H9 (cell line): ENCODE results near the gene WDR74. TPM values are rescaled to one million over a fixed set of nuclear protein-coding genes. Genes with fewer than 3 reads are reported as not detected.

Experiments
- DNase-seq: peaks from one replicate; pipeline ENCODE4 v3.0.0-alpha.2; 2017
- H2AFZ ChIP-seq: one replicate; pipeline ENCODE4 v1.6.1; 2013; ENCODE audit warnings: mild to moderate bottlenecking, low read length, control low read depth, moderate library complexity
- H2AK5ac ChIP-seq: 2 replicates; pipeline ENCODE4 v1.6.1; 2013; ENCODE audit warnings: low read length, control low read depth, mixed read lengths; ENCODE audit not compliant: insufficient read length
- H2BK120ac ChIP-seq: one replicate; pipeline ENCODE4 v1.6.1; 2013; ENCODE audit warnings: low read depth, mild to moderate bottlenecking, low read length, control low read depth, inconsistent platforms; ENCODE audit not compliant: poor library complexity, severe bottlenecking
- H2BK12ac ChIP-seq: 2 replicates; pipeline ENCODE4 v1.6.1; 2013; ENCODE audit warnings: low read length, control low read depth, mixed read lengths, low read depth; ENCODE audit not compliant: insufficient read length
- H2BK15ac ChIP-seq: 2 replicates; pipeline ENCODE4 v1.6.1; 2013; ENCODE audit warnings: low read depth, low read length, control low read depth
- H2BK20ac ChIP-seq: one replicate; pipeline ENCODE4 v1.6.1; 2013; ENCODE audit warnings: low read depth, mild to moderate bottlenecking, low read length, control low read depth, inconsistent platforms; ENCODE audit not compliant: poor library complexity, severe bottlenecking
- H2BK5ac ChIP-seq: 2 replicates; pipeline ENCODE4 v1.6.1; 2013; ENCODE audit warnings: low read length, control low read depth, mixed read lengths; ENCODE audit not compliant: insufficient read length
- H3K14ac ChIP-seq: 2 replicates; pipeline ENCODE4 v1.6.1; 2013; ENCODE audit warnings: low read length, control low read depth; ENCODE audit not compliant: insufficient read depth
- H3K18ac ChIP-seq: 2 replicates; pipeline ENCODE4 v1.6.1; 2013; ENCODE audit warnings: low read depth, mild to moderate bottlenecking, mixed read lengths, low read length, control low read depth; ENCODE audit not compliant: insufficient read length
- H3K23ac ChIP-seq: 2 replicates; pipeline ENCODE4 v1.6.1; 2013; ENCODE audit warnings: low read length, control low read depth, mixed read lengths, low read depth; ENCODE audit not compliant: insufficient read length
- H3K23me2 ChIP-seq: 2 replicates; pipeline ENCODE4 v1.6.1; 2013; ENCODE audit warnings: low read depth, mild to moderate bottlenecking, mixed read lengths, low read length, control low read depth; ENCODE audit not compliant: insufficient read length, poor library complexity, severe bottlenecking
- H3K27ac ChIP-seq: 2 replicates; pipeline ENCODE4 v1.5.1; 2013; ENCODE audit warnings: low read length, control low read depth, mixed read lengths, low read depth; ENCODE audit not compliant: insufficient read length
- H3K27me3 ChIP-seq: 2 replicates; pipeline ENCODE4 v1.6.1; 2013; ENCODE audit warnings: low read length, control low read depth, inconsistent platforms; ENCODE audit not compliant: insufficient read depth
- H3K4ac ChIP-seq: 2 replicates; pipeline ENCODE4 v1.6.1; 2013; ENCODE audit warnings: low read depth, mild to moderate bottlenecking, control low read depth, inconsistent platforms, low read length, moderate library complexity
- H3K4me1 ChIP-seq: 2 replicates; pipeline ENCODE4 v1.6.1; 2013; ENCODE audit warnings: low read length, control low read depth, inconsistent platforms; ENCODE audit not compliant: insufficient read depth
- H3K4me2 ChIP-seq: 2 replicates; pipeline ENCODE4 v1.6.1; 2013; ENCODE audit warnings: low read length, control low read depth, mixed read lengths; ENCODE audit not compliant: insufficient read length, insufficient read depth
- H3K56ac ChIP-seq: 2 replicates; pipeline ENCODE4 v1.6.1; 2013; ENCODE audit warnings: low read depth, mild to moderate bottlenecking, mixed read lengths, low read length, control low read depth; ENCODE audit not compliant: insufficient read length
- H3K79me1 ChIP-seq: 2 replicates; pipeline ENCODE4 v1.6.1; 2013; ENCODE audit warnings: low read depth, mild to moderate bottlenecking, moderate library complexity, low read length, control low read depth, inconsistent platforms; ENCODE audit not compliant: insufficient read depth, poor library complexity, severe bottlenecking
- H3K79me2 ChIP-seq: 2 replicates; pipeline ENCODE4 v1.6.1; 2013; ENCODE audit warnings: low read length, control low read depth, inconsistent platforms; ENCODE audit not compliant: insufficient read depth
- H3K9ac ChIP-seq: 2 replicates; pipeline ENCODE4 v1.6.1; 2013; ENCODE audit warnings: low read length, control low read depth, mixed read lengths; ENCODE audit not compliant: insufficient read length; ENCODE audit errors: extremely low read depth
- H3K9me3 ChIP-seq: one replicate; pipeline ENCODE4 v1.6.1; 2013; ENCODE audit warnings: low read depth, low read length, inconsistent platforms; ENCODE audit not compliant: control insufficient read depth
- H3T11ph ChIP-seq: one replicate; pipeline ENCODE4 v1.6.1; 2013; ENCODE audit warnings: mild to moderate bottlenecking, low read length, control low read depth, inconsistent platforms
- H4K20me1 ChIP-seq: one replicate; pipeline ENCODE4 v1.6.1; 2013; ENCODE audit not compliant: control insufficient read depth, insufficient read length, insufficient read depth
- H4K5ac ChIP-seq: 2 replicates; pipeline ENCODE4 v1.6.1; 2013; ENCODE audit warnings: low read depth, mild to moderate bottlenecking, mixed read lengths, low read length, control low read depth; ENCODE audit not compliant: insufficient read length
- H4K8ac ChIP-seq: replicated peaks from 2 replicates; pipeline ENCODE4 v1.6.1; 2013; ENCODE audit warnings: low read length, control low read depth, mixed read lengths, low read depth; ENCODE audit not compliant: insufficient read length
- H4K91ac ChIP-seq: 2 replicates; pipeline ENCODE4 v1.6.1; 2013; ENCODE audit warnings: low read depth, mild to moderate bottlenecking, moderate library complexity, mixed read lengths, low read length, control low read depth; ENCODE audit not compliant: insufficient read length
- H3K27ac Mint-ChIP-seq, 3 experiments: 2 replicates in 2 of 3; 3 replicates in 1 of 3; pipeline ENCODE4 v1.8.0; 2020 to 2021; ENCODE audit warnings: mixed read lengths in 3 of 3, mild to moderate bottlenecking in 1 of 3, moderate library complexity in 1 of 3
- H3K27me3 Mint-ChIP-seq: 2 replicates; pipeline ENCODE4 v1.8.0; 2021; ENCODE audit warnings: low read depth, mild to moderate bottlenecking, moderate library complexity, mixed read lengths
- H3K36me3 Mint-ChIP-seq, 3 experiments: 2 replicates in 2 of 3; 3 replicates in 1 of 3; pipeline ENCODE4 v1.8.0; 2020 to 2021; ENCODE audit warnings: low read depth in 3 of 3, mixed read lengths in 3 of 3; ENCODE audit not compliant: insufficient read depth in 1 of 3
- H3K4me1 Mint-ChIP-seq, 2 experiments: 2 replicates each; pipeline ENCODE4 v1.8.0; 2020; ENCODE audit warnings: mixed read lengths in 2 of 2
- H3K4me3 Mint-ChIP-seq, 2 experiments: 2 replicates in 1 of 2; 3 replicates in 1 of 2; pipeline ENCODE4 v1.8.0; 2020 to 2021; ENCODE audit warnings: mild to moderate bottlenecking in 2 of 2, mixed read lengths in 2 of 2, moderate library complexity in 1 of 2
- H3K9me3 Mint-ChIP-seq, 2 experiments: 2 replicates in 1 of 2; 3 replicates in 1 of 2; pipeline ENCODE4 v1.8.0; 2020; ENCODE audit warnings: mild to moderate bottlenecking in 2 of 2, mixed read lengths in 2 of 2, moderate library complexity in 1 of 2
- CTCF ChIP-seq: fragments of 200-600 bp; sonication (generic); conservative IDR thresholded peaks from 3 replicates; pipeline ENCODE4 v1.8.0; 2021; ENCODE audit warnings: antibody characterized with exemption, mild to moderate bottlenecking
- WGBS: extraction: QIAGEN DNeasy Blood & Tissue Kit; methylation state at CpG from one replicate; pipeline ENCODE4 v1.1.7; 2013; ENCODE audit warnings: missing lambda C conversion rate, low lambda C conversion rate, mixed read lengths; ENCODE audit not compliant: insufficient read length; ENCODE audit errors: extremely low coverage; 5-methylcytosine and 5-hydroxymethylcytosine counted together
- total RNA-seq: library from RNA; stranded (reverse); gene quantifications from 2 replicates; pipeline ENCODE4 v1.2.1, GENCODE V29; 2021

The WDR74 gene
- total RNA-seq, 1 experiment from 2014 or later = 121 TPM

- no peak within 1 kb of the TSS for H2AFZ ChIP-seq
- no peak within 1 kb of the TSS for H3K23ac ChIP-seq
- no peaks in the 10 kb centered on the region for H3K4me1 ChIP-seq
- no peak within 1 kb of the TSS for H2BK12ac ChIP-seq
- no peak within 1 kb of the TSS for H3K4ac ChIP-seq
- no CpG with 5 or more reads among the region's 58 CpGs for WGBS
- no peaks in the 10 kb centered on the region; a peak in 1 of 5 replicates for H3K9me3 Mint-ChIP-seq
- H3K4me1 Mint-ChIP-seq = peaks cover 24 to 30% of the 10 kb centered on the region in 2 experiments
- DNase-seq = peak; percentile 89
- H4K5ac ChIP-seq = no peak within 1 kb of the TSS
- H3K27ac ChIP-seq = no peak within 1 kb of the TSS
- H3K4me3 Mint-ChIP-seq = peak within 1 kb of the TSS; percentile 89 to 94
- no peak within 1 kb of the TSS for H2BK120ac ChIP-seq
- no peak within 1 kb of the TSS for H4K91ac ChIP-seq
- no peak within 1 kb of the TSS for H4K8ac ChIP-seq
- no peak within 1 kb of the TSS for H2AK5ac ChIP-seq
- no peak within 1 kb of the TSS for H2BK20ac ChIP-seq
- H3K9me3 ChIP-seq = no peaks in the 10 kb centered on the region
- no peaks in the 10 kb centered on the region for H4K20me1 ChIP-seq
- no peak within 1 kb of the TSS; the same call in 1 of the 2 replicates for H2BK15ac ChIP-seq
- H3K14ac ChIP-seq = peak within 1 kb of the TSS; percentile 98
- peaks cover 4% of the 10 kb centered on the region for H3K23me2 ChIP-seq
- peaks cover 39 to 80% (median 57%) of the 10 kb centered on the region in 3 experiments for H3K36me3 Mint-ChIP-seq
- H3K56ac ChIP-seq = no peak within 1 kb of the TSS
- no peaks in the 10 kb centered on the region; the same call in 1 of the 2 replicates for H3K79me2 ChIP-seq
- no peak within 1 kb of the TSS for H3T11ph ChIP-seq
- no peaks in the 10 kb centered on the region for H3K79me1 ChIP-seq
- no peaks in the 10 kb centered on the region; the same call in 1 of the 2 replicates for H3K27me3 Mint-ChIP-seq
- H3K27me3 ChIP-seq = no peaks in the 10 kb centered on the region
- no peak within 1 kb of the TSS for H2BK5ac ChIP-seq
- H3K27ac Mint-ChIP-seq = peak within 1 kb of the TSS; percentile 86 to 95 (median 93)
- H3K4me2 ChIP-seq = peak within 1 kb of the TSS; percentile 74
- H3K9ac ChIP-seq = peak within 1 kb of the TSS; percentile 81
- TF ChIP-seq CTCF = no peak; the same call in 2 of the 3 replicates
- H3K18ac ChIP-seq = peak within 1 kb of the TSS; percentile 90
Measured at GRCh38 chr11:62791501-62792201, 47.7 kb downstream of the WDR74 start, which contains the start of gene TMEM223. Gene TMEM223, minus strand, starts transcription at chr11:62792006. Its CDS starts 12 bp downstream, at chr11:62791994.
